ENCODE measurements around the gene SCD5. TPM values are rescaled to one million over a fixed set of nuclear protein-coding genes. Genes with fewer than 3 reads are reported as not detected.

SCD5 gene
- polyA plus RNA-seq, 1 donor from 2014 or later: not detected

- Mint-ChIP-seq H3K4me1 (no peaks in the 10 kb centered on the region), H3K4me3 (no peak overlapping the region), H3K36me3 (no peaks in the 10 kb centered on the region), H3K9me3 (no peaks in the 10 kb centered on the region), H3K27ac (no peak overlapping the region), H3K27me3 (peaks cover 5% of the 10 kb centered on the region)
These were observed 13.7 kb downstream of the SCD5 start for GRCh38 chr4:82784681-82785610.

DNA sequence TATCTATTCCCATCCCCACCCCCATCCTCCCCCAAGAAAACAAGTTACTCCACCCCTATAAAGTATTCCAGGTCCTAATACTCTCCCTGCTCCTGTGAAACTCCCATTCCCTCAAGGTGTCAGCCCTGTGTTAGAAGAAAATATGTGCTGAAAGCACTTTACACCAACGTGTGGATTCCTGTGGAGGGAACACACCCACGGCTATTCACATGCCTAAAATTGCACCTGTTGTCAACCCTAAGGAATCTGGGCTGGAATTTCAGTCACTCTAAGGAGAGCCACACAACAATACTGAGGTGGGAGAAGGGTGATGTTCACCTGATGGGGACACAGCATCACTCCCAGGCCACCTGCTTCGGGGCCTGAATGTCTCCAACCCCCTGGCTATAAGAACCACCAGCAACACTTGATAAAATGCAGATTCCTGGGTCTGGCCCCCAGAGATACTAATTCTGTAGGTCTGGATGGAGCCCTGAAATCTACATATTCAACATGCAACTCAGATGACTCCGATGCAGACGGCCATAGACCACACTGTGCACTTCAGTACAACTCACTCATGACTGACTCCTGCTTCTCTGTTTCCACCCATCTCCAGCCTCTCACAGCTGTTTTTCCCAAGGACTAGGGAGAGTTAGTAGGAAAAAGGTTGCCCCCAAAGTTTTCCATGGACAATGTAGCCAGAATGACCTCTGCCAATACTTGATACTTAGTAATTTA, 15.8 kb downstream of the SCD5 start:
- peak overlapping the region in 1 of 3 donors; percentile 12 for H3K27ac Mint-ChIP-seq
- H3K4me1 Mint-ChIP-seq: no peaks in the 10 kb centered on the region
- no peak overlapping the region for H3K4me3 Mint-ChIP-seq
- no peaks in the 10 kb centered on the region for H3K36me3 Mint-ChIP-seq
- peaks cover 1% of the 10 kb centered on the region for H3K27me3 Mint-ChIP-seq
- H3K9me3 Mint-ChIP-seq: peaks cover 0 to 2% (median 2%) of the 10 kb centered on the region in 3 donors

- H3K9me3 Mint-ChIP-seq: peaks cover 0 to 3% (median 2%) of the 10 kb centered on the region in 3 donors
These were observed 17.8 kb downstream of the SCD5 start for GRCh38 chr4:82780752-82781231.

GRCh38 chr4:82780170-82780751, 18.3 kb downstream of the SCD5 start:
- Mint-ChIP-seq H3K27ac (peak overlapping the region in 1 of 3 donors; percentile 12), H3K9me3 (peaks cover 0 to 3% (median 2%) of the 10 kb centered on the region in 3 donors), H3K4me3 (no peak overlapping the region), H3K27me3 (no peaks in the 10 kb centered on the region), H3K4me1 (no peaks in the 10 kb centered on the region), H3K36me3 (no peaks in the 10 kb centered on the region)

More at GRCh38 chr4:82780752-82781231, 17.8 kb downstream of the SCD5 start:
- Mint-ChIP-seq H3K36me3 (no peaks in the 10 kb centered on the region), H3K4me1 (no peaks in the 10 kb centered on the region), H3K27ac (no peak overlapping the region), H3K4me3 (no peak overlapping the region), H3K27me3 (no peaks in the 10 kb centered on the region)

- no peaks in the 10 kb centered on the region for H3K4me1 Mint-ChIP-seq
- H3K36me3 Mint-ChIP-seq: no peaks in the 10 kb centered on the region
- no peak overlapping the region for H3K27ac Mint-ChIP-seq
- no peak overlapping the region for H3K4me3 Mint-ChIP-seq
- no peaks in the 10 kb centered on the region for H3K27me3 Mint-ChIP-seq
- peaks cover 0 to 3% (median 2%) of the 10 kb centered on the region in 3 donors for H3K9me3 Mint-ChIP-seq
These were observed 19.6 kb downstream of the SCD5 start for GRCh38 chr4:82779032-82779431.

DNA sequence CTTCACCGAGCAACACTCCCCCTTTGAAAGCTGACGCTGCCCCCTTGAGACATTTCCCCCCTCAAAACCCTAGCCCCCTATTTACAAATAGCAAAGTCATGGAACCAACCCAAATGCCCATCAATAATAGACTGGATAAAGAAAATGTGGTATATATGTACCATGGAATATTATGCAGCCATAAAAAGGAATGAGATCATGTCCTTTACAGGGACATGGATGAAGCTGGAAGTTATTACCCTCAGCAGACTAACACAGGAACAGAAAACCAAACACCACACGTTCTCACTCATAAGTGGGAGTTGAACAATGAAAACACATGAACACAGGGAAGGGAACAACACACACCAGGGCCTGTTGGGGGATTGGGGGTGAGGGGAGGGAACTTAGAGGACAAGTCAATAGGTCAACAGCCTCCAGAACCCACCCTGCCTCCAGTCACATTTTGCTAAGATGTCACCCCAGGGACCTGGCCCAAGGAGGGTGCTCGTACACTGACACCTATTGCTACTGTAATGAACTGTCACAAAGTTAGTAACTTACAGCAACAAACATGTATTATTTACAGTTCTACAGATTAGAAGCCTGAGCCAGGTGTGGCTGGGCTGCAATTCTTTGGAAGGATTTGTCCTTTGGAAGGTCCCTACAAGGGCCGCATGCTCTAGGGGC, 20.6 kb downstream of the SCD5 start:
- Mint-ChIP-seq H3K4me1 (no peaks in the 10 kb centered on the region), H3K27ac (peak overlapping the region in 1 of 3 donors; percentile 55), H3K9me3 (peaks cover 0 to 3% (median 2%) of the 10 kb centered on the region in 3 donors), H3K27me3 (no peaks in the 10 kb centered on the region), H3K4me3 (no peak overlapping the region), H3K36me3 (no peaks in the 10 kb centered on the region)

GRCh38 chr4:82776925-82777542, 21.6 kb downstream of the SCD5 start:
- H3K27me3 Mint-ChIP-seq: no peaks in the 10 kb centered on the region
- peaks cover 0 to 3% (median 2%) of the 10 kb centered on the region in 3 donors for H3K9me3 Mint-ChIP-seq
- H3K36me3 Mint-ChIP-seq: no peaks in the 10 kb centered on the region
- H3K4me3 Mint-ChIP-seq: no peak overlapping the region
- no peaks in the 10 kb centered on the region for H3K4me1 Mint-ChIP-seq
- no peak overlapping the region for H3K27ac Mint-ChIP-seq

DNA sequence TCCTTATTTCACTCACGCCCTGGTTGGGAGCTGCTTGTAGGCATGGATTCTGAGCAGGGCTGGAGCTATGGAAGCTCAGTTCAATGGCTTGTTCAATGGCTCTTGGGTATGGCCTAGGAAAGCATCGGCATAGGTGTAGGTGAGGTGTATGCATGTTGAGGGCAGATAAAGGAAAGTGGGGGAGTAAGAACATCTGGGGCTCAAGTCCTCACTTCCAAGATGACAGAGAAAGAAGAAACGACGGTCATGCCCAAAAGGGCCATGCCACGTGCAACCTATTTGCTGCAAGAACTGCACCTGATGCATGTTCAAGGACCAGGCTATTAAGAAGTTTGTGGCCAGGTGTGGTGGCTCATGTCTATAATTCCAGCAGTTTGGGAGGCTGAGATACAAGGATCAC, 23.4 kb downstream of the SCD5 start:
- H3K27me3 Mint-ChIP-seq: peaks cover 4% of the 10 kb centered on the region
- no peak overlapping the region for H3K27ac Mint-ChIP-seq
- H3K36me3 Mint-ChIP-seq: no peaks in the 10 kb centered on the region
- no peak overlapping the region for H3K4me3 Mint-ChIP-seq
- no peaks in the 10 kb centered on the region for H3K4me1 Mint-ChIP-seq
- peaks cover 0 to 3% (median 2%) of the 10 kb centered on the region in 3 donors for H3K9me3 Mint-ChIP-seq

GRCh38 chr4:82774711-82775171, 23.9 kb downstream of the SCD5 start:
- Mint-ChIP-seq H3K36me3 (no peaks in the 10 kb centered on the region), H3K9me3 (peaks cover 0 to 3% (median 2%) of the 10 kb centered on the region in 3 donors), H3K27me3 (peaks cover 4% of the 10 kb centered on the region), H3K4me3 (no peak overlapping the region), H3K27ac (no peak overlapping the region), H3K4me1 (no peaks in the 10 kb centered on the region)

- no peak overlapping the region for H3K27ac Mint-ChIP-seq
- peaks cover 0 to 3% (median 2%) of the 10 kb centered on the region in 3 donors for H3K9me3 Mint-ChIP-seq
- H3K4me3 Mint-ChIP-seq: no peak overlapping the region
- no peaks in the 10 kb centered on the region for H3K4me1 Mint-ChIP-seq
- no peaks in the 10 kb centered on the region for H3K36me3 Mint-ChIP-seq
- H3K27me3 Mint-ChIP-seq: peaks cover 4% of the 10 kb centered on the region
These were observed 25.5 kb downstream of the SCD5 start for GRCh38 chr4:82773057-82773456.

- Mint-ChIP-seq H3K4me3 (no peak overlapping the region), H3K4me1 (no peaks in the 10 kb centered on the region), H3K27ac (no peak overlapping the region), H3K36me3 (peaks cover 3% of the 10 kb centered on the region), H3K9me3 (peaks cover 1 to 7% (median 3%) of the 10 kb centered on the region in 3 donors), H3K27me3 (peaks cover 6% of the 10 kb centered on the region)
These were observed 28.0 kb downstream of the SCD5 start for GRCh38 chr4:82770607-82771006.

GRCh38 chr4:82765134-82765533, 33.5 kb downstream of the SCD5 start:
- Mint-ChIP-seq H3K27me3 (peaks cover 8% of the 10 kb centered on the region), H3K27ac (no peak overlapping the region), H3K4me1 (peaks cover 0 to 2% (median 0%) of the 10 kb centered on the region in 3 donors), H3K9me3 (peaks cover 1 to 7% (median 6%) of the 10 kb centered on the region in 3 donors), H3K4me3 (no peak overlapping the region), H3K36me3 (peaks cover 5% of the 10 kb centered on the region)

GRCh38 chr4:82761229-82761628, 37.4 kb downstream of the SCD5 start:
- Mint-ChIP-seq H3K4me3 (no peak overlapping the region), H3K4me1 (peaks cover 0 to 2% (median 2%) of the 10 kb centered on the region in 3 donors), H3K9me3 (peaks cover 0 to 4% (median 3%) of the 10 kb centered on the region in 3 donors), H3K27ac (no peak overlapping the region), H3K27me3 (peaks cover 11% of the 10 kb centered on the region), H3K36me3 (peaks cover 4% of the 10 kb centered on the region)

Data from IgD-negative memory B cell (primary cell).